ENCODE data around the gene DCAF17.

- TF ChIP-seq CTCF (IDR thresholded peaks at IDR 0.05) (no peak), POLR2A (IDR thresholded peaks at IDR 0.05) (no peak), POLR2AphosphoS5 (IDR thresholded peaks at IDR 0.05) (no peak)
These were observed 81.0 kb downstream of the DCAF17 start for GRCh38 chr2:171514908-171515582.

Data from prostate gland (tissue), 2 donors.